Inferior parietal cortex (tissue), 1 donor: ENCODE results near the gene OR52K2.
"Not testable (repeated sequence)": the region's sequence is repeated elsewhere in the genome, so short reads cannot be mapped to it uniquely, and the experiment has no call there.

ENCODE experiments used
- DNase-seq: peaks from one replicate; pipeline ENCODE4 v3.0.0-alpha.2; 2016; ENCODE audit errors: extremely low spot score

The OR52K2 gene

DNA sequence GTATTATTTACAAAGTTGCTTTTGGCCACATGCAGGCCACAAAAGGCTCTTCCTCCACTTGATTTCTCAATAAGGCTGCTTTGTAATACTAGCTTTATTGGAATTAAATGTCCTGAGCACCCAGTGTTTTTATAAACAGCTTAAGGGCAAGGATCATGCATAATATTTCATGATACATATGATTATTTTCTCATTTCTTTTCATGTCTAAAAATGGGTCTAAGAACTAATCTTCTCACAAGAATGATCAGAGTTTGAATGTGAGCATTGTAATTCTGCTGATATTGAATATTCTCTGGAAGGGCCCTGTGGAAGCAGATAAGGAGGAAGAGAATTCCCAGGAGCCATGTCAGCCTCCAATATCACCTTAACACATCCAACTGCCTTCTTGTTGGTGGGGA lies at the start of gene OR52K2:
Gene OR52K2, plus strand, starts transcription at position 301 of the 400 bp plus-strand sequence. Its CDS starts 45 bp downstream, at position 346.
- DNase-seq = no peak

DNA sequence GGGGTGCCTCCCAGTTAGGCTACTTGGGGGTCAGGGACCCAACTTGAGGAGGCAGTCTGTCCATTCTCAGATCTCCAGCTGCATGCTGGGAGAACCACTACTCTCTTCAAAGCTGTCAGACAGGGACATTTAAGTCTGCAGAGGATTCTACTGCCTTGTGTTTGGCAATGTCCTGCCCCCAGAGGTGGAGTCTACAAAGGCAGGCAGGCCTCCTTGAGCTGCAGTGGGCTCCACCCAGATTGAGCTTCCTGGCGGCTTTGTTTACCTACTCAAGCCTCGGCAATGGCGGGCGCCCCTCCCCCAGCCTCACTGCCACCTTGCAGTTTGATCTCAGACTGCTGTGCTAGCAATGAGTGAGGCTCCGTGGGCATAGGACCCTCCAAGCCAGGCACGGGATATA lies 42.9 kb upstream of the OR52K2 start:
- not testable (repeated sequence) for DNase-seq

DNA sequence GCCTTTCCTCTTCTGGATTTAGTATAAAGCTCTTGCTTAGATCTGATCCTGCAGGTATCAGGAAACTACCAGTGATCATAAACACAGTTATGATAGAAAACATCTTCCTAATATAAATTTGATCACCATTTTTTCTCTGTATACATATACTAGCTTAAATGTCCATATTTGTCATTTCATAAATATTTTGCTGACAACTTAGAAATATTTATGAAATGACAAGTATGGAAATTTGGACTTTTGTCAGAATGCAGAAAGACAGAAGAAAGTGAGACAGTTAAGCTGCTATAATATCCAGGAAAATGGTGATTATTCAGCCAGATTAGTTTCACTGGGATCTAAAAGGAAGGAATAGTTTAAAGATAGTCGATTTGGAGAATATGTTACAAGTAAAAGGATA lies 32.8 kb upstream of the OR52K2 start:
- DNase-seq = no peak

DNA sequence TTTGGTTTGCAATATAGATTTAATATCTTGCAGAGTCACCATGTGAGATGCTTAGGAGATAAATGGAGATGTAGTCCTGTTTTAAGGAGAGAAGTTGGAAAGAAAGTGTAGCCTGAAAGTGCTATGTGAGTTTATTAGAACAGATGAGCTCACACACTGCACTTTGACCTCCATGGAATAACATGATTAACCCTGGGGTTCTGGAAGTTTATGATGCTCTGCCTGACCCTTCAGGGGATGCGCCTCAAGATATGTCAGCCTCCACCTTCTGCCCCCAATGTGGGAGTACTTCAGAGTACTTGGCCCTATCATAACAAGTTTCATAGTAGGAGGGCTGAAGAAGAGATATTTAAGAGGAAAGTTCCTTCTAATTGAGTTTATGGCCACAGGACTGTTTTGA lies 32.3 kb upstream of the OR52K2 start:
- no peak for DNase-seq

DNA sequence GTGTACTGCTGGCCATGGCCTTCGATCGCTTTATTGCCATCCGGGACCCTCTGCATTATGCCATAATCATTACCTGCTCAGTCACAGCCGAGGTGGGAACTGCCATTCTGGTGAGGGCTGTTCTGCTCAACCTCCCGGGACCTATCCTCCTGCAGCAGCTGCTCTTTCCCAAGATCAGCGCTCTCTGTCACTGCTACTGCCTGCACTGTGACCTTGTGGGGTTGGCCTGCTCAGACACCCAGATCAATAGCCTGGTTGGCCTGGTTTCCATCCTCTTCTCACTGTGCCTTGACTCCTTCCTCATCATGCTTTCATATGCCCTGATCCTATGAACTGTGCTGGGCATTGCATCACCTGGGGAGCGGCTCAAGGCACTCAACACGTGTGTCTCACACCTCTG lies 30.7 kb upstream of the OR52K2 start:
- DNase-seq = no peak

DNA sequence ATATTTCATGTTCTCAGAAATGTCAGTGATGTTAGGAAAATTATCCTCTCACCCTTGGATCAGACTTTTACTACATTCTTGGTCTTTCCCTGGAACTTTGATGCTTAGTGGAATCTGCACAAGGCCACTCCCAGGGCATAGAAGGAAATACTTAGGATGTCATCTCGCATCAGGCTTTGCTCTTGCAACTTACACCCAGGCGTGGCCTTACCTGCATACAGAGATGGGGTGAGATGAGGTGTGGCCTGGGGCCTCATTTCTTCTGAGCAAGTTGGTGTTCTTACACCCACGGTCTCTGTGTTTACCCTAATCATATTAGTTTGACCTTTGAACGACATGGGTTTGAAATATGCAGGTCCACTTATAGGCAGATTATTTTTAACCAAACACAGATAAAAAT lies 19.0 kb upstream of the OR52K2 start:
- no peak for DNase-seq

DNA sequence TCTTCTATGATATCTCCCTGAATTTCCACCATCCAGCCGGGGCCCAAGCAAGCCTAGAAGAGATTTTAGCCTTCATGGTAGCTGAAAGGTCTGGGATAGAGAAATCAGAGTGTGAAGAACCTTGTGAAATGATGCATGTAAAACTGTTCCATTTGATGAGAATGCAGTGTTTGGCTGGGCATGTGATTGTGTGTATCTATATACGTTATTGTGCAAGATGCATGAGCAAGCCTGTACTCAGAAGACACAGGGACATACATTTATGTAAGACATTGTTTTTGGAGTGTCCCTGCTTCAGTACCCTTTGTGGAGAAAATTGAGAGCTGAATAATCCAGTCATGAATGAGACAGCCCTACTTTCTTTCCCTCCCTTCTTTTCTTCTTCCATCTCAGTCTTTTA lies 15.2 kb upstream of the OR52K2 start:
- no peak for DNase-seq

DNA sequence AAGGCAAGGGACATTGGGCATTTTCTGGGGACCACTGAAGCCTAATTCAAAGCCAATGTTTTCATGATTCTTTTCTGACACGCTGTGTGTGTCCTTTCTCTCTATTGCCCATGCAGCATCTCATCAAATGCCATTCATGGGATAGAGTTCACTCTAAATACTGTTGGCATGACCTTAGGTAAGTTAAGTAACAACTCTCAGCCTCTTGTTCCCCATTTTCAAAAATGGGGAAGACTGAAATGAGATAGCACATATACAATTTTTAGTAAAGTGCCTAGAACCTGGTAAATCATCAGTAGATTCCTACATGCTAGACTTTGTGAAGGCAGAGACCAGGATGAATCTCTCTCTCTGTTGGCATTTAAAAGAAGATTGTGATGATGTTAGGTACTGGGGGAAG lies 12.7 kb upstream of the OR52K2 start:
- no peak for DNase-seq

DNA sequence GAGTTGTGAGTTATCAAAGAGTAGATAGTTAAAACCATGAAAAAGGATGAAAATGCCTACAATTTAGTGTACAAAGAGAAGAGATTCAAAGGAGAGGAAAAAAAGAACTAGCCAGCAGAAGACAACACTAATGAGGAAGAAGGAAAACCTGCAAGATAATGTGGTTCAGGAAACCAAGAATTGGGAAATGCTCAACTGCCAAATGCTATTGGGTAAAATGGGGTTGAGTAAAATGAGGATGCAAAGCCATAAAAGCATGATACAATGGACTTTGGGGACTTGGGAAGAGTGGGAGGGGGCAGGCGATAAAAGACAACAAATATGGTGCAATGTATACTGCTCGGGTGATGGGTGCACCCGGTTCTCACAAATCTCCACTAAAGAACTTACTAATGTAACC lies 7.6 kb upstream of the OR52K2 start:
- DNase-seq = no peak

DNA sequence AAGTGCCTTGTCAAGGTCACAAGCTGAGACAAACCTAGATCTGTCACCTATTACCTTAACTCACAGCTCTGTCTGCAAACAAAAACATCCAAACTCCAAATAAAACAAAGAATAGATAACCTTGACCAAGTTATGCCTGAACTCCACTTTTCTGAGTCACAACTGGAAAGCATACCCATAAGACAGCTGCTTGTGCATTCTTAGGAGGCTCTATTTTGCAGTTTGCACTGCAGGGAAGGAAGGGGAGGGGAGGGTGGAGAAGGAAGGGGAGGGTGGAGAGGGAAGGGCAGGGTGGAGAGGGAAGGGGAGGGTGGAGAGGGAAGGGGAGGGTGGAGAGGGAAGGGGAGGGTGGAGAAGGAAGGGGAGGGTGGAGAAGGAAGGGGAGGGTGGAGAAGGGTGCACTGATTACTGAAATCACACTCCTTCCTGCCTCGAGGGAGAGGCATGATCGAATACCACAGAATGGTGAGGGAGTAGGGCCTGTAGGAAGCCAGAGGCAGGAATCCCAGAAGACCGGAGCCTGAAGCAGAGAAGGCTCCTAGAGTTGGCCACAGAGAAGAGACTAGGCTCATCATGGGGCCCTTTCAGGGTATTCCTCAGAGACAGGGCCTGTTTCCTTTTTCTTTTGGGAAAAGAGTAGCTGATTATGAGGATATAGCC lies 5.7 kb upstream of the OR52K2 start:
- DNase-seq = no peak

DNA sequence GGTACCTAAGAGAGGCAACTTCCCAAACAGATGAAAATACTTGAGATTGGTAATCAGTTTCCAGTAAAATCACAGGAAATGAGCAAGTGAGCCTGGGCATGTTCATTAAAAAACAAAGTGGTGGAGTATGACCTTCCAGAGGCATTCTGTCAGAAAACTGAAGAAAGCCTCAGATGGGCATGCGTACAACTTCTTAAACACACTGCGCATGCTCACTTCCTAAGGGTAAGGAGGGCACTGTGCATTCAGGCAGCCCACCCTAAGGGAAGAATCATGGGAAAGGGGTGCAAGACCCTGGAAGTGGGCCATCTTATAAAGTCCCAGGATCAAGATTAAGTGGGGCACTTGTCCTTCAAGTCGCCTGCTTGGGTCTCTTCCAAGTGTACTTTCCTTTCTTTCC lies 4.0 kb downstream of the OR52K2 start:
- no peak for DNase-seq

DNA sequence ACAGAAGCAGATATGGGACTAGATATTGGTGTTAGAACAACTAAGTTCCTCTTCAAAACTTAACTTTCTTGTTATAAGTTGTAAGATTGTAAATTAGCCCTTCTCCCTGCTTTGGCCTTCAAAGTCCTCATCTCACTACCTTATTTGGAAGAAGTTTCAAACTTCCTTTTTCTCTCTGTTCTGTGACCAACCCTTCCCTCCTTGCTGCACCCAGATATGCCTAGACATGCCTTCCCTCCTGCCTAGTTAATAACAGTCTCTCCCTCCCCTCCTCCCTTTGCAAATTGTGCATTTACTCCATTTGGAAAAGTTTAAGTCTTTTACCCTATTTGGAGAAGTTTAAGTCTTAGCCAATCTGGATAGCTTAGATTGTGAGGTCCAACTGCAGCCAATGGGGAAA lies 4.9 kb downstream of the OR52K2 start:
- DNase-seq = no peak

DNA sequence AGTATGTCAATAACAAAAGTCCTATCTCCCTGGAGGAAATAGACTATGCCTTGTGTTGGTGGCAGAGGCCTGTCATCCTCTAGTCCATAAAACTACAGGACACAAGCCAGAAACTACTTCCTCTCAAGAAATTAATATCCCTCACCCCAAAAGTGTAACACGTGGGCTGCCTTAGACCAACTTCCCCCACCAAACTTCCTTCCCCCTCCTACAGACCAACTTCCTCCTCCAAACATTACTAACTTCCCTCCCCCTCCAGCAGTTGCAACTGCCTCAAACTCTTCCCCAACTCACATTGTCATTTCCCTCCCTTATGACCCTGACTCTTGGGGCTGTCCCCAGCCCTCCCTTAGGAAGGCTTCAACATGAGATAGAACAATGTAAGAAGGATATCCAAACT lies 6.3 kb downstream of the OR52K2 start:
- no peak for DNase-seq

DNA sequence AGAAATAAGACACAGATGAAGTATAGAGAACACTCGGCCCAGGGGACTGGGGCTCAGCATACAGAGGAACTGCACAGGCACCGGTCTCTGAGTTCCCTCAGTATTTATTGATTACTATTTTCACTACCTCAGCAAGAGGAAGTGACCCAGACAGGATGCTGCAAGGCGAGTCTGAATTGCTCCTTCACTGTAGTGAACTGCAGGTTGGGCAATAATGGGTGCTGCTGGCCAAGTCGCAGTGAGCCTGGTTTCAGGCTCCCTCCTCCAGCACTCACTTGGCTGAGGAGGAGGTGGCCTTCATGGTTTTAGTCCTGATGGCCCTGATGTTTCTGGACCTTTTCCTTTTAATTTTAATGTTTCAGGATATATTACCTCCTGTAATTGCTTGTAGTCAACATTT lies 10.4 kb downstream of the OR52K2 start:
- no peak for DNase-seq

DNA sequence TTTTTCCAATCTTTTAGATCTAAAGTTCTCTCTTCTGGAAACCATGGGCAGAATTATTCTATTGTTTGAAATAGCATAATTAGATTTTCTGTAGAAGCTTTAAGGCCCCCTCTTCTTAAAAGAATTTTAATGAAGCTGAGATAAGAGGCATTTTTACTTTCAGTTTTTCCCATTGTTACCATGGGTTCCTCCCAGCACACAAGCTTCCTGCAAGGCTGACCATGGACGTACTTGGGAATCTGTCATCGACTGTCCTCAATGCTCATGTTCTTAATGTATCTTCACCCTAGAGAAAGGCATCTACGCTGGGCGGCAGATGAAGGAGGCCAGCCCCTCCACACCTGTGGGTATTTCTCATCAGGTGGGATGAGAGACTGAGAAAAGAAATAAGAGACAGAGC lies 11.1 kb downstream of the OR52K2 start:
- no peak for DNase-seq

DNA sequence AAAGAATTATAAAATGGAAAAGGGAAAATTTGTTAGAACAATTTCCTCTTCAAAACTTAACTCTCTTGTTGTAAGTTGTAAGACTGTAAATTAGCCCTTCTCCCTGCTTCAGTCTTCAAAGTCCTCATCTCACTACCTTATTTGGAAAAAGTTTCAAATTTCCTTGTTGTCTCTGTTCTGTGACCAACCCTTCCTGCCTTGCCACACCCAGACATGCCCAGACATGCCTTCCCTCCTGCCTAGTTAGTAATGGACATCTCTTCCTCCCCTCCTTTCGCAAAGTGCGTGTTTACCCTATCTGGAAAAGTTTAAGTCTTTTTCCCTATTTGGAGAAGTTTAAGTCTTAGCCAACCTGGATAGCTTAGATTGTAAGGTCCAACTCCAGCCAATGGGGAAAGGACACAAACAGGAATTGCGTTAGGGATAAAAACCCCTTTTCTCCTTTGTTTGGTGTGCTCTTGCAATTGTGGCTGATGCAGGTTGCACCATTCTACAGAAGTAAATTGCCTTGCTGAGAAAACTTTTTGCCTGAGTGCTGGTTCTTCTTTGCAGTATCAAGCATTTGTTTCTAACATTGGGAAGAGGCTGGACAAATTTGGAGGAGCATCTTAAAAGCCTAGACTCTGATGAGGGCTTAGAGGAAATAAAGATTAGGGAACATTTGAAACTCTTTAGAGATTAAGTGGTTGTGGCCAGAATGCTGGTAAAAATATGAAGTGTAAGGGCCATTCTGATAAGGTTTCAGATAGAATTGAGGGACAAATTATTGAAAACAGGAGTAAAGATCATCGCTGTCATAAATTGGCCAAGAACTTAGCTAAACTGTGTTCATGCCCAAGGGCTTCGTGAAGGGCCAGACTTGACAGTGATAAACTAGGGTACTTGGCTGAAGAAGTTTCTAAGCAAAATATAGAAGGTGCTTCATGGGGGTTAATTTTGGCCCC lies 15.4 kb downstream of the OR52K2 start:
- DNase-seq = no peak

DNA sequence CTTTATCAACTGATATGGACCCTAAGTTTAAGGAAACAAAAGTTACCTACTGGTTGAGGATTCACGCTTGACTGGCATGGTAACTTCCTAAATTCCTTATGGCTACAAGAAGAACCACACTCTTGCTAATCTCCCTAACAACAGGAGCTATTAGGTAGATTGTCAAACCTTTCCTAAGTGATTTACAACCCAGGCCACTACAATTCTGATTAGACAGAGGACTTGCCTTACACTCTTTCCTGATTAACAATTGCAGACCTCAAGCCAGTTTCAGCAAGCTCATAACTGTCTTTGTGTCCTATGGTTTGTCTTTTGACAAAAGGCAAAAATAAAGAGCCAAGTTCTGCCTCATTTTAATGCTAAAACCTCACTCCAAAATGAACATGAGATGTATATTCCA lies 16.3 kb downstream of the OR52K2 start:
- DNase-seq = no peak

DNA sequence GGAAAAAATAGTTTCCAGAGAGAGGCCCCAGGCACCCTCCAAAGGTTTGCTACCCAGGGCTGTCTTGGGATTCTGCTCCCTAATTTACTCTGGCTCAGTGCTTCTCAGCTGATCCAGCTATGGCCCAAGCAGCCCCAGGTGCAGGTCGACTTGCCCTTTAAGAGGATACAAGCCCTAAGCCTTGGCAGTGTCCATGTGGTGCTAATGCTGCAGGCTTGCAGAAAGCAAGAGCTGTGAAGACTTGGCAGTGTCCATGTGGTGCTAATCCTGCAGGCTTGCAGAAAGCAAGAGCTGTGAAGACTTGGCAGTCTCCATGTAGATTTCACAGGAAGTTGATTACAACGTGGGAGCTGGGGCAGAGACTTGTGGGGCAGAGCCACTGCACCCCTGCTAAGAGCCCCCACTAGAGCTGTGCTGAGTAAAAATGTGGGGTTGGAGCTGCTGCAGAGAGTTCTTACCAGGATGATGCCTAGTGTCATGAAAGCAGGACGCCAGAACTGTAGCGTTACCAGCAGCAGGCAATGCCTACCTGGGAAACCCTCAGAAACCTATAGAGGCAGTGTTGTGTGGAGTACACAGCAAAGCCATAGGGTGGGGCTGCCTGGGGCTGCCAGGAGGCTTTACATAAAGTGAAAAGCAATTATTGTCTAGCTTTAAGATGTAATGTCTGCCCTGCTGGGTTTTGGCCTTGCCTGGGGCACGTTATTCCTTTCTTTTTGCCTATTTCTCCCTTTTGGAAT lies 17.2 kb downstream of the OR52K2 start:
- no peak for DNase-seq

DNA sequence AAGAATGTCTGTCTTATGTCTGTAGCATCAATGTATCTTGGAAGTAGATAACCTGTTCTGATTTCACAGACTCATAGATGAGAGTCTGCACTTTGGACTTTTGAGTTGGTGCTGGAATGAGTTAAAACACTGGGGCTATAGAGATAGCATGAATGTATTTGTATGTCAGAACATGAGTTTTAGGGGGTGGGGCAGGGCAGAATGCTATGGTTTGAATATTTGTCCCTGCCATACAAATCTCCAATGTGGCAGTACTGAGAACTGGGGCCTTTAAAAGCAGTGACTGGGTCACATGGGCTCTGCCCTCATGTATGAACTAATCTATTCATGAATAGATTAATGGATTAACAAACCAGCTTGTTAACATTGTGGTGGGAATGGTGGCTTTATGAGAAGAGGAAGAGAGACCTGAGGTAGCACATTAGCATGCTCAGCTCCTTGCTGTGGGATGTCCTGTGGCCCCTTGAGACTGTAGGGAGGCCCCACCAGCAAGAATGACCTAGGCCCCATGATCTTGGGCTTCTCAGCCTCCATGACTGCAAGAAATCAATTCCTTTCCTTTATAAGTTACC lies 17.9 kb downstream of the OR52K2 start:
- DNase-seq = no peak

DNA sequence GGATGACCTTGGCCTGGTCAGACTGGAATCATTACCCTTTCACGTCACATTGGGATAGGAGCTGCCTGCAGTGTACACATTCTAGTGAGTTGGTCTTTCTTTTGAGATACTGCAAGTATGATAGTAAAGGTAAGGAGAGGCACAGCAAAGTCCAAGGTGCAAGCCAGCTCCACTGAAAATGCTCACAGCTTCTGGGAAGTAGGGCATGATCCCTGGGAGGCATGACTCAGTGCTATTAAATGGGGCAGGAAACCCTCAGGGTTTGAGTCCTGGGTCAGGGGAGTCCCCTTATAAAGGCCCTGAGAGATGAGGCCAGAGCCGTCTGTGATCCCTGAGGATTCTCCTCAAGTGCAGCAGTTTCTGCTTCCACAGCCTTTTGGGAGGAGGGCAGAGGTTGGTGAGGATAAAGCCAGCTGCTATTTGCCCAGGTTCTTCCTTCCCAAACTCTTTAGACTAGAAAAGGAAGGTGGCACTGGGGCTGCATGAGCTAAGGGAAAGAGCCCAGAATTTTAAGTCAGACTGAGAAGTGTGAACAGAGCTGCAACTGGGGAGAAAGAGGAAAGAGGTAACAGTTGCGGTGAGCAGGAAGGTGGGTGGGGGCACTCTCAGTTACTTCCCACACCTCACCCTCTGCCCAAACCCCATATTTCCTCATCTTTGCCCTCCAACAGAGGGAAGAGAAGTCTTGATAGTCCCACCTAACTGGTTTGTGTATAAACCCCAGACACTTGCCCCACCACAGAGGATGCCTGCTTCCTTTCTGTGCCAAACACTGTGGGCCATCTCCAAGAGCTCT lies 18.9 kb downstream of the OR52K2 start:
- no peak for DNase-seq

DNA sequence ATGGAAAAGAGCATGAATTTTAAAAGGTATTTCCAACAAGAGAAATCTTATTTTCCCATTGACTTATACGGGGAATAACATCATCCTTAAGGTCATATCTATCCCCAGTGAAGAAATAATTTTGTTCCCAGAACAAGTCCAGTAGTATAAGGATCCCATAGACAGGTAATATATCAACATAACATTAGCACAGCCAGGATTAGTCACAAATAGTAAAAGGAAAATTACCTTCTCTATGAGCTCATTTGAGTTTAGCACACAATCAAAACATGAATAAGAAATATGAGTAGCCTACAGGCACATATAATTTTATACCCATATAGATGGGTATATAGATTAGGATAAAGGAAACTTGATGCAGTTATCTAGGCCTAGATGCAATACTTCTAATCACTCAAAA lies 30.5 kb downstream of the OR52K2 start:
- DNase-seq = no peak
